Measurements from ENCODE around the gene MCTP1. TPM values are rescaled to one million over a fixed set of nuclear protein-coding genes. Genes with fewer than 3 reads are reported as not detected.
A peak's percentile ranks its signal among the peaks of the same experiment; 100 is the strongest.

The MCTP1 gene
- total RNA-seq, 2 donors from 2014 or later, result 6.6 to 11.2 TPM

DNA sequence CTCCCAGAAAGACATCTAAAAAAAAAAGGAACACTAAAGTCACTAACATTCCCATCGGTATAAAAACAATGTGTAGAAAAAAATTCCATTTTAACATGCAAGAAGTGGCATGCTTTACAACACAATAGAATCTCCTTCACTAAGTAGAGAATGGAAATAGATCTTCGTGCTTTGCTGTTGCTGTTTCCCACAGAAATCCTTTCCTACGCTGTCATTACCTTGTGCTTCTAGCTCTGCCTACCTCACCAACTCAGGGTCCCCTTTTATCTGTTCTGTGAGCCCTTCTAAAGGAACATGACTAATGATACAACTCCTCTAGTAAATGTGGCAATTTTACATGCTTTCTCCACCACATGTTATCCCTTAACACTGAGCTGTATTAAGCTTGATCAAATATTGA is 202.9 kb downstream of the MCTP1 start:
- Mint-ChIP-seq H3K9me3 (no peaks in the 10 kb centered on the region), H3K36me3 (no peaks in the 10 kb centered on the region), H3K27ac (peak overlapping the region; percentile 55 to 92), H3K4me3 (peak overlapping the region; percentile 73), H3K4me1 (ENCODE audit: low read depth in 2 of 2) (peaks cover 36 to 38% of the 10 kb centered on the region in 2 donors), H3K27me3 (peaks cover 0 to 3% of the 10 kb centered on the region in 2 donors)
- no peak for ATAC-seq
- DNase-seq (ENCODE audit: low spot score), result no peak

DNA sequence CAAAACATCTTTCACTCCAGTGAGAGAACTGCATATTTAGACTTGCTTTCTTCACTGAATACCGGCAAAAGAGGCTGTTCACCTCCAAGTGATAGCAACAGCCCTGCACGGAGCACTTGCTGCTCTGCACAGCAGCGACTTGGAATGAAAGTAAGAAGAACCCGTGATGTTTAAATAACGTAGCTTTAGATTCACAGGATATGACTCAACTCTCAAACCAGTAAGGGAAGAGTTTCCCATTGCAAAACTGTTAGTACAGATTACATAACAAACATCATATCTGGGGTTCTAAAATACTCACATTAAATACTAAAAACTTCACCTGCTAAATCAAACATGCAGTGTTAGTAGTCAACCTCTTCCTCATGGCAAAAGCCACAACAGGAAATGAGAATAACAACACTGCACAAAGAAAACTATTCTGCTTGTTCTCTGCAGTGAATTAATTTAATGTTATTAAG is 203.4 kb downstream of the MCTP1 start:
- Mint-ChIP-seq H3K36me3 (no peaks in the 10 kb centered on the region), H3K27me3 (peaks cover 0 to 3% of the 10 kb centered on the region in 2 donors), H3K4me1 (ENCODE audit: low read depth in 2 of 2) (peaks cover 33 to 35% of the 10 kb centered on the region in 2 donors), H3K27ac (peak overlapping the region; percentile 55 to 92), H3K9me3 (no peaks in the 10 kb centered on the region), H3K4me3 (peak overlapping the region; percentile 73)
- DNase-seq (ENCODE audit: low spot score) (peak; percentile 67), ATAC-seq (peak; percentile 97)

DNA sequence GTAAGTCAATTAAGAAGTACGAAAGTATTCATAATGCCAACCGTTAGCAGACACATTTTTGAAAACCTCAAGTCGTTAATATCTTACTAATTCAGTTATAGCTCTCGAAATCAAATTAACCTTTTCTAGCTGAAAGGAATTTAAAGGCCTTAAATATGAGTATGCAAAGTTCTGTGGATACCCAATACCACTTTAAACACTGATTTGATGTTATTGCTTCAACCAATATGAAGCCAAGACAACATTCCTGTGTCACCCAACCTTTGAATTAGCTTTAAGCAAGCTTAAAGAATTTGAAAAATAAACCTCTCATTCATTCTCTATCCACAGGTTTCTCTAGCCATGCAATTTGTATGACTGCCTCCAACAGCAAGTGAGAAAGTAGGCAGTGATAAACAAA is 204.5 kb downstream of the MCTP1 start:
- H3K4me3 Mint-ChIP-seq, result peak overlapping the region; percentile 73

DNA sequence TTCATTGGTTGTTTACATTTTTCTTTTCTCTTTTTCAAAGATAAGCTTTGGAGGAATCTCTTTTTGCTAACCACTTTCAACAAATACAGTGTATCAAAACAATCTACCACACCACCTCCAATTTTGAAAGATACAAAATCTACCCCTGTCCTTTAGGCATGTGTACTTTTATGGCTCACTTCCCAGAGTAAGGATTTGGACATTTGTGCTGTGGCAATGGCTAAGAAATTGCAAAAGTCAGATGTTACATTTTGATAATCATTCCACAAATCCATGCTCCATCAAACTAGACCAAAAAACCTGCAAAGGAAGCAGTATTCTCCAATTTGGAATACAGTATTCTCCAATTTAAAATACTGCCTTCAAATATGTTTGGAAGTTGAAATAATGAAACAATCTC is 204.9 kb downstream of the MCTP1 start:
- H3K27me3 Mint-ChIP-seq, result no peaks in the 10 kb centered on the region
- peaks cover 28 to 29% of the 10 kb centered on the region in 2 donors for H3K4me1 Mint-ChIP-seq (ENCODE audit: low read depth in 2 of 2)
- DNase-seq (ENCODE audit: low spot score), result no peak
- no peaks in the 10 kb centered on the region for H3K9me3 Mint-ChIP-seq
- no peak for ATAC-seq
- peak overlapping the region; percentile 73 for H3K4me3 Mint-ChIP-seq
- H3K36me3 Mint-ChIP-seq, result no peaks in the 10 kb centered on the region
- H3K27ac Mint-ChIP-seq, result peak overlapping the region in 1 of 2 donors; percentile 92

More for the DNA sequence above, 204.5 kb downstream of the MCTP1 start:
- Mint-ChIP-seq H3K27me3 (no peaks in the 10 kb centered on the region), H3K9me3 (no peaks in the 10 kb centered on the region), H3K4me1 (ENCODE audit: low read depth in 2 of 2) (peaks cover 29% of the 10 kb centered on the region in 2 donors), H3K36me3 (no peaks in the 10 kb centered on the region), H3K27ac (peak overlapping the region in 1 of 2 donors; percentile 92)
- DNase-seq (ENCODE audit: low spot score), result no peak
- no peak for ATAC-seq

DNA sequence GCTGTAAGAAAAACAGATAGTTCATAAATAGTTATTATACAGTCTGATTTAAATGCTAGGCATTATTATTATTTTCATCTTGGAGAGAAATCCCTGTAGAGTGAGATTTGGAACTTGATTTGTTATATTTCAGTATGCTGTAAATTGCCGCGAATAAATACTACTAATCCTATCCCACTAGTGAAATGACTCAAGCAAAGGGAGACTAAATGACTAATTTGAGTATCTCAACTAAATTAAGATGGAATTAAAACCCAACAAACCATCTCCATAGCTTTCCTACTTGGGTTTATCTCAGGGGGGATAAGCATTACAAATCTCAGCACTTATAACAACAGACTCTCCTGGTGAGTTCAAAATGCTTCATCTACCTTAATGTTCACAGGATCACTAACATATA is 206.0 kb downstream of the MCTP1 start:
- no peak overlapping the region for H3K27ac Mint-ChIP-seq
- DNase-seq (ENCODE audit: low spot score), result no peak
- H3K27me3 Mint-ChIP-seq, result no peaks in the 10 kb centered on the region
- peaks cover 23 to 25% of the 10 kb centered on the region in 2 donors for H3K4me1 Mint-ChIP-seq (ENCODE audit: low read depth in 2 of 2)
- H3K9me3 Mint-ChIP-seq, result no peaks in the 10 kb centered on the region
- no peak for ATAC-seq
- peak overlapping the region; percentile 6 for H3K4me3 Mint-ChIP-seq
- H3K36me3 Mint-ChIP-seq, result no peaks in the 10 kb centered on the region

DNA sequence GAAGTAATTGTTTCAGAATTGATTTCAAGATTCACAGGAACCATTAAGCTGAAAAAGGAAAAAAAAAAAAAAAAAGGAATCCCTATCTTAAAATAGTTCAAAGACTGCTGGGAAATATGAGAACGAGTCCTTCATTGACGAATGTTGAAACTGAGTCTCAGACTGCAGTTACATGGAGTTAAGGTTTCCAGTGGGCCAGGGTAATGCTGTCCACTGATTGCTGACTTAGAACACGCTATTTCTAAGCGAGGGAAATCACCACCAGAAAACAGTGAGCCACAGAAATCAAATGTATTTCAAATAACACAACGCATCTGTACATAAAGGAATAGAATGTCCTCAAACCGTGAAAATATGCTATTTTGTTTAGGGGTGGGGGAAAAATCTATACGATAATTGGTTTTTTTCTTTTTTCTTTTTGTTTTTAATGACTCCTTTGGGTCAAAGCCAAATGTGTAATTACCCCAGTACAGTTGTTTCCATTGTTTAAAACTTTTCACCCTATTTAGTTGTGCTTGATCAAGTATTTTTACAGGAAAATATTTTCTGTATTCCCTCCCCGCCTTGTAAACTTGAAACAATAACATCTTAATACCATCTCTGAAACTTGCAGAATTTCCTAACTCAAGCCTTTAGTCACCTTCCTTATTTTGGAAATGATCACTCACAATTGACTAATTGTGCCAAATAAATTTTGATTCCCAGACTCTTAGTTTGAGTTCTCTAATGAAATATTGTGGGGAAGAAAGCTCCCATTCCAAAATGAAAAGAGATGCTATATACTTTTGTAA is 208.3 kb downstream of the MCTP1 start:
- H3K27me3 Mint-ChIP-seq, result no peaks in the 10 kb centered on the region
- no peak for ATAC-seq
- H3K4me1 Mint-ChIP-seq (ENCODE audit: low read depth in 2 of 2), result peaks cover 14 to 17% of the 10 kb centered on the region in 2 donors

DNA sequence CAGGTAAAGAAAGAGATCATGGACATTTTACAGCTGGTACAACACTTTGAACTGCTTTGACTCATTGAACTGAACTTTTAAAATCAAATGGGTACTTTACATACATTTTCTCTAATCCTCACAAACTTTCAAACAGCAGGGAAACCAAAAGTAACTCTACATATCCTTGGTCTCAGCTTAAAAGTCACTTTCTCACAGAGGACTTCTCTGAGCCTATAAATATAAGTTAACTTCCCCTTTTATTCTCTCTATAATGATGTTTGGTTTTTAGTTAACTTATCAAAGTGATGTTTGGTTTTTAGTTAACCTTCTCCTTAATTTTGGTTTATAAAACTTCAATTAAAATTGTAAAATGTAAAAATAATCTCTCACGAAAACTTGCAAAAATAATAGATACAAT is 209.8 kb downstream of the MCTP1 start:
- no peak for DNase-seq (ENCODE audit: low spot score)
- no peaks in the 10 kb centered on the region for H3K9me3 Mint-ChIP-seq
- no peak for ATAC-seq
- no peak overlapping the region for H3K4me3 Mint-ChIP-seq
- peaks cover 14 to 15% of the 10 kb centered on the region in 2 donors for H3K4me1 Mint-ChIP-seq (ENCODE audit: low read depth in 2 of 2)
- no peaks in the 10 kb centered on the region for H3K27me3 Mint-ChIP-seq
- no peak overlapping the region for H3K27ac Mint-ChIP-seq
- no peaks in the 10 kb centered on the region for H3K36me3 Mint-ChIP-seq

More for the DNA sequence above, 208.3 kb downstream of the MCTP1 start:
- H3K27ac Mint-ChIP-seq, result no peak overlapping the region
- no peaks in the 10 kb centered on the region for H3K36me3 Mint-ChIP-seq
- DNase-seq (ENCODE audit: low spot score), result no peak
- no peak overlapping the region for H3K4me3 Mint-ChIP-seq
- H3K9me3 Mint-ChIP-seq, result no peaks in the 10 kb centered on the region

DNA sequence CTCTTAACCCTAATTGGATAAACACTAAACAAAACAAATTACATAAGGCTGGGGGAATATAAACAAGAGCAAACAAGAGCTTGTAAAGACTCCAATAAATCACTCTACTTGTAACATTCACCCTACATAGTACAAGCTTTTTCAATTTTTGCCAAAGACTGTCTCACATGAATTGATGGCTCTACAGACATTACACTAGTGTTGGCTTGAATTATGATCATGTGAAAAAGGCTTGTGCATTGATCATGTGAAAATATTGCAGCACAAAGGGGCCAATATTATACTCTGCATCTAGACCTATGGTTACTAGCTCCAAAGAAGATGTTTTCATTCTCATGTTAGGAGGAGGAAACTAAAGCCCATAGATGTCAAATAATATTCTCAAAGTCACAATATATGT is 212.6 kb downstream of the MCTP1 start:
- peaks cover 15 to 16% of the 10 kb centered on the region in 2 donors for H3K4me1 Mint-ChIP-seq (ENCODE audit: low read depth in 2 of 2)

DNA sequence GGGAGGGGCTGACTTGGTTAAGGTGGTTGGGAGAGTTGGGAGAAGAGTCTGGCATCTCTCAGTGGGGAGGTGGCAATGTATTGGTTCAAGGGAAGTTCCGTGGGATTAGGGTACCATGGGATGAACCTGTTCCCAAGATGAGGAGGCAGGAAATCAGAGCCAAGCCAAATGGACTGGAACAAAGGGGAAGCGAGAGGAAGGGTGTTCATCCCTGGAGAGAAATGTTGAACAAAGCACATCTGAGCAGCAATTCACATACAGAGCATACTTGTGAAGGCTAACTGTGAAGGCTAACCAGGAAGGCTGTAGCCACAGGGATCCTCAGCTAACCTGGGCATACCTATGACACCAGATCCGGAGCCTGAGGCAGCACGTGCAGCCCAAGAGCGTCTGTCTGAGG is 214.0 kb downstream of the MCTP1 start:
- peak overlapping the region in 1 of 2 donors; percentile 2 for H3K27ac Mint-ChIP-seq
- peaks cover 15 to 16% of the 10 kb centered on the region in 2 donors for H3K4me1 Mint-ChIP-seq (ENCODE audit: low read depth in 2 of 2)
- DNase-seq (ENCODE audit: low spot score) (no peak), ATAC-seq (peak in 1 of 2 donors; percentile 36)
- H3K36me3 Mint-ChIP-seq, result no peaks in the 10 kb centered on the region
- no peak overlapping the region for H3K4me3 Mint-ChIP-seq
- no peaks in the 10 kb centered on the region for H3K9me3 Mint-ChIP-seq
- no peaks in the 10 kb centered on the region for H3K27me3 Mint-ChIP-seq

More for the DNA sequence above, 212.6 kb downstream of the MCTP1 start:
- Mint-ChIP-seq H3K27ac (no peak overlapping the region), H3K4me3 (no peak overlapping the region), H3K9me3 (no peaks in the 10 kb centered on the region), H3K27me3 (no peaks in the 10 kb centered on the region), H3K36me3 (no peaks in the 10 kb centered on the region)
- DNase-seq (ENCODE audit: low spot score) (no peak), ATAC-seq (no peak)

DNA sequence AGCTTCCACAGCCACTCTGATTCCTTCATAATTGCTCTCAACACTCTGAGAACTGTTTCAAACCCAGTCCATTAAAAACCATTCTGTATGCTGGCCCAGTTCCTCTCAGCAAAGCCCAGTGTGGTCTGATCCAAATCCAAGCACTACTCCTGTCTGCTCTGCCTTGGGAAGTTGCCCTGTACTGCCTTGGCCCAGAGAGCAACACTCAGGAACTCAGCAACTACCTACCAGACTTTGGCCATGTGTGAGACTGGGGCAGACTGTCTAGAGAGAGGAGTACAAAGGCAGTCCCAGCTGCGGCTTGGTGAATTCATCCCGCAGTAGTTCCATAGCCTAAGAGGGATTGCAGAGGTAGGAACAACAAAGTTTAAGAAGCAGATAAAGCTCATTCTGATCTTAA is 214.4 kb downstream of the MCTP1 start:
- Mint-ChIP-seq H3K9me3 (no peaks in the 10 kb centered on the region), H3K27me3 (no peaks in the 10 kb centered on the region), H3K36me3 (no peaks in the 10 kb centered on the region), H3K4me3 (no peak overlapping the region), H3K27ac (peak overlapping the region in 1 of 2 donors; percentile 2), H3K4me1 (ENCODE audit: low read depth in 2 of 2) (peaks cover 15 to 16% of the 10 kb centered on the region in 2 donors)
- peak in 1 of 2 donors; percentile 48 for ATAC-seq
- DNase-seq (ENCODE audit: low spot score), result no peak

DNA sequence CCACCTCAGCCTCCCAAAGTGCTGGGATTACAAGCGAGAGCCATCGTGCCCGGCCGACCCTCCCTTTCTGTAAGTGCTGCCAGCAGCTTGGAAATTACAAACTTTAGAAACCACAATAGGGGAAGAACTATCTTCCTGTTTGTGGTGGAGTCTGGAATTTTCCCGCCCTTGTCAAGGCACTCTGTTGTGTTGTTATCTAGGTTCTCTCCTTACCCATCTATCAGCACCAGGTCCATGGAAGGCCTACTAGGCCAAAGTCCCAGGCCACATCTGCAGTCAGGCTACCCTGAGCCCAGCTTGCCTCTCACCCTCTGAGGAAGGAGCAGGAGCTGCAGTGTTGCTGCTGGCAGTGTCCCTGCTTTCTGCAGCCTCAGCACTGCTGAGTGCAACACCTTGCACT is 214.9 kb downstream of the MCTP1 start:
- peak in 1 of 2 donors; percentile 55 for ATAC-seq
- Mint-ChIP-seq H3K27ac (peak overlapping the region in 1 of 2 donors; percentile 2), H3K4me1 (ENCODE audit: low read depth in 2 of 2) (peaks cover 15 to 16% of the 10 kb centered on the region in 2 donors), H3K36me3 (no peaks in the 10 kb centered on the region), H3K9me3 (no peaks in the 10 kb centered on the region), H3K27me3 (no peaks in the 10 kb centered on the region), H3K4me3 (no peak overlapping the region)
- no peak for DNase-seq (ENCODE audit: low spot score)

DNA sequence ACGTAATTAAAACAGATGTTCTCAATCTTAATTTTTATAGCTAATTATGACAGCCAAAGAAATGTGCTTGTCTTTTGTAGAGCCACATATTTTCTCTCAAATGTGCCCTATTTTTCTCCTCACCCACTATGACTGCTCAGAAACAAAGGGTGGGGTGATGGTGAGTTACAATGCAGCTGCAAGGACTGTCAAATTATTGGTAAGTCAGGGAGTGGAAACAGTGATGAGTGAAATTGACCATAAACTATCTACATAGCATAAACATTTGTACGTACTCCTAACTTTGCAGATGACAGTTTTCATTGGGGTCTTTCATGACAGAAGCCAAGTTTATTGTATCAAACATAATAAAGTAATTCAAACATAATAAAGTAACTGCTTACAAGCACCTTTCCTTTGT is 215.9 kb downstream of the MCTP1 start:
- H3K27ac Mint-ChIP-seq, result no peak overlapping the region
- ATAC-seq (no peak), DNase-seq (ENCODE audit: low spot score) (no peak)
- H3K36me3 Mint-ChIP-seq, result no peaks in the 10 kb centered on the region
- no peaks in the 10 kb centered on the region for H3K27me3 Mint-ChIP-seq
- H3K4me1 Mint-ChIP-seq (ENCODE audit: low read depth in 2 of 2), result peaks cover 15 to 16% of the 10 kb centered on the region in 2 donors
- no peaks in the 10 kb centered on the region for H3K9me3 Mint-ChIP-seq
- no peak overlapping the region for H3K4me3 Mint-ChIP-seq

DNA sequence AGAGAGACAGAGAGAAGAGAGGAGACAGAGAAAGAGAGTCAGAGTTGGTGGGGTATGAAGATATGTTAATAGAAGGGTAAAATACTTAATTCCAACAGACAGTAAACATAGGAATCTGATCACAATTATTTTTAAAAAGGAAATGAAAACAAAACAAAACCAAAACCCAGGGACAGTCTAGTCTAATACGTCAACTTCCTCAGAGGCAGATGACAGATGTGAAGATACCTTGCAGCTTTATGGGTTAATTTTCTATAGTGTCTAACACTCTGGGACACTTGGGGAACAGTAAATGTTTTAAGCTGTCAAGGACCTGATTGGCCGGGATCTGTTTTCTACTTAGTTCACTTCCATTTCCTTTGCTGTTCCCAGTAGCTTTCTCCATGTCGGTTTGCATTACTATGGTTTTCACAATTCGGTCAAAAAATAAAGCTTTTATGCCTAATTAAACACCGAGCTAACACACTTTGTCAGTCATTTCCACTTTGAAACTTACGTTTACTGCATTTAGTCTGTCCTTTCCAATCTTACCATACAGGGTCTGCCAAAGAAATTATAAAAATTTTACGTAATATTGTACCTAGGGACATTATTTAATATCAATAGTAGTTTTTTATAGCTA is 216.5 kb downstream of the MCTP1 start:
- Mint-ChIP-seq H3K4me3 (no peak overlapping the region), H3K27me3 (no peaks in the 10 kb centered on the region), H3K9me3 (no peaks in the 10 kb centered on the region), H3K27ac (no peak overlapping the region), H3K4me1 (ENCODE audit: low read depth in 2 of 2) (peaks cover 15 to 16% of the 10 kb centered on the region in 2 donors), H3K36me3 (no peaks in the 10 kb centered on the region)
- ATAC-seq (no peak), DNase-seq (ENCODE audit: low spot score) (no peak)

DNA sequence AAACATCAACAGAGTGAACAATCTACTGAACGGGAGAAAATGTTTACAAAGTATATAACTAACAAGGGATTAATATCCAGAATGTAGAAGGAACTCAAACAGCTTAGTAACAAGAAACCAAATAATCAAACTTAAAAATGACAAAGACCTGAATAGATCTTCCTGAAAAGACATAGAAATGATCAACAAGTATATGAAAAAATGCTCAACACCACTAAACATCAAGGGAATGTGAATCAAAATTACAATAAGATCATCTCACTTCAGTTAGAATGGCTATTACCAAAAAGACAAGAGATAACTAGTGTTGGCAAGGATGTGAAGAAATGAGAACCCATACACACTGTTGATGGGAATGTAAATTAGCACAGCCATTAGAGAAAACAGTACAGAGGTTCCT is 218.8 kb downstream of the MCTP1 start:
- H3K36me3 Mint-ChIP-seq, result no peaks in the 10 kb centered on the region
- DNase-seq (ENCODE audit: low spot score) (no peak), ATAC-seq (no peak)
- H3K4me1 Mint-ChIP-seq (ENCODE audit: low read depth in 2 of 2), result peaks cover 15 to 16% of the 10 kb centered on the region in 2 donors
- no peaks in the 10 kb centered on the region for H3K27me3 Mint-ChIP-seq
- no peaks in the 10 kb centered on the region for H3K9me3 Mint-ChIP-seq
- H3K27ac Mint-ChIP-seq, result no peak overlapping the region
- no peak overlapping the region for H3K4me3 Mint-ChIP-seq
